ENCODE results near the gene LRBA.

Gene LRBA

DNA sequence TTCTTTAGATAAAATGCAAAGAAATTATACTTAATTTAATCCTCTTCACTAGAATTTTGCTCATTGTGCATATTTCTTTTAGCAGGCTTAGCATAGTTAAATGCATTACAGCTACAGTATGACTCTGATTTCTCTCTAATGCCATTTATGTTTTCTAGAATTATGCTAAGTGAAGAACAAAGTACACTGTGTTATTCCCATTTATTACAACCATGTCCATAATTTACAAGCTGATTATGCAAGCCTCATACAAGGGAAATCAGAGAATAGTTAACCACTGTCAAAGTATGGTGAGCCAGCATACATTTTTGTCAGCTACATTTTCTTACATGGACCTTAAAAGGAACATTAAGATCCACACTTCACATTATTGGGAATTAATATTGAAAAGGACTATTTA is 334.0 kb downstream of the LRBA start:
- Histone ChIP-seq H3K4me2 (ENCODE audit: low read depth, low read length) (no peak overlapping the region), H3K9me2 (replicated peaks; ENCODE audit: insufficient read depth, low read length) (no peaks in the 10 kb centered on the region), H3K36me3 (replicated peaks; ENCODE audit: insufficient read depth, low read length) (no peaks in the 10 kb centered on the region), H3K4me3 (ENCODE audit: low read length) (no peak overlapping the region), H3F3A (ENCODE audit: insufficient read depth, low read length) (no peaks in the 10 kb centered on the region), H3K27ac (ENCODE audit: low read length) (no peak overlapping the region), H2AFZ (ENCODE audit: low read length) (no peak overlapping the region), H3K79me2 (ENCODE audit: low read length) (no peaks in the 10 kb centered on the region), H4K20me1 (ENCODE audit: insufficient read depth, low read length) (no peaks in the 10 kb centered on the region), H3K9ac (ENCODE audit: low read length) (no peak overlapping the region), H3K4me1 (ENCODE audit: low read length) (no peaks in the 10 kb centered on the region), H3K27me3 (replicated peaks; ENCODE audit: insufficient read depth, low read length) (no peaks in the 10 kb centered on the region), H3K9me3 (replicated peaks; ENCODE audit: insufficient read depth, low read length) (no peaks in the 10 kb centered on the region)
- TF ChIP-seq EZH2 (optimal IDR thresholded peaks at IDR 0.05; ENCODE audit: low read depth, low read length) (no peak), EZH2phosphoT487 (IDR thresholded peaks at IDR 0.05; ENCODE audit: low read length) (no peak)
- TF ChIP-seq, protein P1, sequence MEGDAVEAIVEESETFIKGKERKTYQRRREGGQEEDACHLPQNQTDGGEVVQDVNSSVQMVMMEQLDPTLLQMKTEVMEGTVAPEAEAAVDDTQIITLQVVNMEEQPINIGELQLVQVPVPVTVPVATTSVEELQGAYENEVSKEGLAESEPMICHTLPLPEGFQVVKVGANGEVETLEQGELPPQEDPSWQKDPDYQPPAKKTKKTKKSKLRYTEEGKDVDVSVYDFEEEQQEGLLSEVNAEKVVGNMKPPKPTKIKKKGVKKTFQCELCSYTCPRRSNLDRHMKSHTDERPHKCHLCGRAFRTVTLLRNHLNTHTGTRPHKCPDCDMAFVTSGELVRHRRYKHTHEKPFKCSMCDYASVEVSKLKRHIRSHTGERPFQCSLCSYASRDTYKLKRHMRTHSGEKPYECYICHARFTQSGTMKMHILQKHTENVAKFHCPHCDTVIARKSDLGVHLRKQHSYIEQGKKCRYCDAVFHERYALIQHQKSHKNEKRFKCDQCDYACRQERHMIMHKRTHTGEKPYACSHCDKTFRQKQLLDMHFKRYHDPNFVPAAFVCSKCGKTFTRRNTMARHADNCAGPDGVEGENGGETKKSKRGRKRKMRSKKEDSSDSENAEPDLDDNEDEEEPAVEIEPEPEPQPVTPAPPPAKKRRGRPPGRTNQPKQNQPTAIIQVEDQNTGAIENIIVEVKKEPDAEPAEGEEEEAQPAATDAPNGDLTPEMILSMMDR (IDR thresholded peaks at IDR 0.05; ENCODE audit: low read length) = no peak
- no peak for DNase-seq

DNA sequence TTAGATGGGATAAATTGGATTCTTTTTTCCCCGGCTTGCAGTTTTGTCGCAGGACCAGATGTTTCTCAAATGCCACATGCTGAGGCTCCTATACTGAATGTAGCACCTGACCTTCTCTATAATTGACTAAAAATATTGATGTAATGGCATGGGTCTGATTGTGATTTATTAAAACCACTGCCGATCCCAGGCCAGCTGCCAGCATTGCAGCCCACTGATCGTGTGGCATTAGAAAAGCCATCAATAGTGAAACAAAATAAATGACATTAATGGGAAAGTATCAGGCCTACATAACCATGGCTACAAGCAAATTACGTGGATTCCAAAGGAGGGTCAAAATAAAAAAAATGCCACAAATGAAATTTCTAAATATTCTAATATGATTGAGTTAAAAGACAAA is 334.4 kb downstream of the LRBA start:
- no peaks in the 10 kb centered on the region for H3K4me1 ChIP-seq (ENCODE audit: low read length)
- no peak overlapping the region for H3K4me2 ChIP-seq (ENCODE audit: low read depth, low read length)
- no peaks in the 10 kb centered on the region for H3K27me3 ChIP-seq (replicated peaks; ENCODE audit: insufficient read depth, low read length)
- H3K27ac ChIP-seq (ENCODE audit: low read length) = no peak overlapping the region
- H3K9ac ChIP-seq (ENCODE audit: low read length) = no peak overlapping the region
- no peaks in the 10 kb centered on the region for H3K9me2 ChIP-seq (replicated peaks; ENCODE audit: insufficient read depth, low read length)
- H3F3A ChIP-seq (ENCODE audit: insufficient read depth, low read length) = no peaks in the 10 kb centered on the region
- H3K4me3 ChIP-seq (ENCODE audit: low read length) = no peak overlapping the region
- no peaks in the 10 kb centered on the region for H3K36me3 ChIP-seq (replicated peaks; ENCODE audit: insufficient read depth, low read length)
- H2AFZ ChIP-seq (ENCODE audit: low read length) = no peak overlapping the region
- no peaks in the 10 kb centered on the region for H3K9me3 ChIP-seq (replicated peaks; ENCODE audit: insufficient read depth, low read length)
- no peaks in the 10 kb centered on the region for H4K20me1 ChIP-seq (ENCODE audit: insufficient read depth, low read length)
- H3K79me2 ChIP-seq (ENCODE audit: low read length) = no peaks in the 10 kb centered on the region
- TF ChIP-seq EZH2 (optimal IDR thresholded peaks at IDR 0.05; ENCODE audit: low read depth, low read length) = no peak
- no peak for TF ChIP-seq EZH2phosphoT487 (IDR thresholded peaks at IDR 0.05; ENCODE audit: low read length)
- TF ChIP-seq, protein P1 (IDR thresholded peaks at IDR 0.05; ENCODE audit: low read length) = no peak
- DNase-seq = no peak

DNA sequence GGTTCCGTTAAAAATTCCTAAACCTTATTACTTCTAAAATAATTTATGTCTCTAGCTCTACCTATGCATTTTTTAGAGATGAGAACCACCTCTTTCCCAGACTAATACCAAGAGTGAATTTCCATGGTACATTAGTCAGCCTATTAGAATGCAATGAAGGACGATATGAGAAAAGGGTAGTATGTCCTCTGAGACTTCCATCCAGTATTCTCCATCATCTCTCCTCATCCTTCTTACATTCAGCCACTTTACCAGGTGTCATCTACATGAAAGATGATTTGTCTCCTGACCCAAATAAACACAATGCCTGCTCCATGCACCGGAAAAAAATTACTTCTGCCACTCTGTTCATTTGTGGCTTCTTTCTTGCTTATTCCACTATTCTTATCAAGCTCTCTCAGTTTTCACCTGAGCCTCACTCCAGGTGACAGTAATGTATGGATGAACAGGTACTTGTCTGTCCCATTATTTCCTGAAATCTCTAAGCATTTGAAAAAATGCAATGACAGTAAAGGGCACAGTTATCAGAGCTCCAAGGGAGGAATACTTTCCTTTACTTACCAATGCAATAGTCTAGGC is 335.2 kb downstream of the LRBA start:
- Histone ChIP-seq H3K79me2 (ENCODE audit: low read length) (no peaks in the 10 kb centered on the region), H2AFZ (ENCODE audit: low read length) (no peak overlapping the region), H3K9ac (ENCODE audit: low read length) (no peak overlapping the region), H3K27me3 (replicated peaks; ENCODE audit: insufficient read depth, low read length) (no peaks in the 10 kb centered on the region), H3K4me1 (ENCODE audit: low read length) (no peaks in the 10 kb centered on the region), H3K4me3 (ENCODE audit: low read length) (no peak overlapping the region), H3K27ac (ENCODE audit: low read length) (no peak overlapping the region), H3K36me3 (replicated peaks; ENCODE audit: insufficient read depth, low read length) (no peaks in the 10 kb centered on the region), H3K4me2 (ENCODE audit: low read depth, low read length) (no peak overlapping the region), H4K20me1 (ENCODE audit: insufficient read depth, low read length) (no peaks in the 10 kb centered on the region), H3F3A (ENCODE audit: insufficient read depth, low read length) (no peaks in the 10 kb centered on the region), H3K9me3 (replicated peaks; ENCODE audit: insufficient read depth, low read length) (no peaks in the 10 kb centered on the region), H3K9me2 (replicated peaks; ENCODE audit: insufficient read depth, low read length) (no peaks in the 10 kb centered on the region)
- TF ChIP-seq, protein P1 (IDR thresholded peaks at IDR 0.05; ENCODE audit: low read length) = no peak
- TF ChIP-seq EZH2 (optimal IDR thresholded peaks at IDR 0.05; ENCODE audit: low read depth, low read length) (no peak), EZH2phosphoT487 (IDR thresholded peaks at IDR 0.05; ENCODE audit: low read length) (no peak)
- DNase-seq = no peak

Measured in MM.1S (cell line).